ENCODE data around the gene ADARB2. TPM values are rescaled to one million over a fixed set of nuclear protein-coding genes. Genes with fewer than 3 reads are reported as not detected.
A peak's percentile ranks its signal among the peaks of the same experiment; 100 is the strongest.

The ADARB2 gene
- total and polyA plus RNA-seq, 4 donors, result 0.22 to 1.3 (median 0.55) TPM

GRCh38 chr10:1255600-1256431, 481.5 kb downstream of the ADARB2 start:
- Histone ChIP-seq H3K9me3 (ENCODE audit: control insufficient read depth in 4 of 4, insufficient read depth in 3 of 4, low read length in 3 of 4) (peaks cover 0 to 18% (median 0%) of the 10 kb centered on the region in 4 donors), H3K36me3 (ENCODE audit: control insufficient read depth in 4 of 4, insufficient read depth in 4 of 4, low read length in 4 of 4) (no peaks in the 10 kb centered on the region), H3K4me3 (no peak overlapping the region), H3K9ac (ENCODE audit: insufficient read depth in 1 of 2, low read length in 2 of 2) (no peak overlapping the region), H3K27me3 (ENCODE audit: control insufficient read depth in 3 of 3, insufficient read depth in 3 of 3, low read length in 2 of 3) (peaks cover 0 to 3% (median 0%) of the 10 kb centered on the region in 3 donors), H3K27ac (ENCODE audit: low read depth in 1 of 2, low read length in 1 of 2) (no peak overlapping the region), H3K4me1 (ENCODE audit: control insufficient read depth in 5 of 5, insufficient read depth in 5 of 5, low read length in 5 of 5) (no peaks in the 10 kb centered on the region)
- peak in 1 of 3 donors; percentile 37 for DNase-seq
- TF ChIP-seq CTCF (IDR thresholded peaks at IDR 0.05; ENCODE audit: control extremely low read depth, extremely low read depth), result no peak
- whole genome bisulfite sequencing, 2 donors, result 71 to 75% methylated on average over 10 of the region's 10 CpGs
- no peak for ATAC-seq (ENCODE audit: insufficient read depth, low FRiP score)

- ATAC-seq (ENCODE audit: insufficient read depth, low FRiP score) (no peak), DNase-seq (peak in 1 of 3 donors; percentile 31)
- Histone ChIP-seq H3K36me3 (ENCODE audit: control insufficient read depth in 4 of 4, insufficient read depth in 4 of 4, low read length in 4 of 4) (no peaks in the 10 kb centered on the region), H3K4me1 (ENCODE audit: control insufficient read depth in 5 of 5, insufficient read depth in 5 of 5, low read length in 5 of 5) (no peaks in the 10 kb centered on the region), H3K4me3 (no peak overlapping the region), H3K27ac (ENCODE audit: low read depth in 1 of 2, low read length in 1 of 2) (no peak overlapping the region), H3K9me3 (ENCODE audit: control insufficient read depth in 4 of 4, insufficient read depth in 3 of 4, low read length in 3 of 4) (peaks cover 0 to 18% (median 0%) of the 10 kb centered on the region in 4 donors), H3K9ac (ENCODE audit: insufficient read depth in 1 of 2, low read length in 2 of 2) (no peak overlapping the region), H3K27me3 (ENCODE audit: control insufficient read depth in 3 of 3, insufficient read depth in 3 of 3, low read length in 2 of 3) (peaks cover 0 to 3% (median 0%) of the 10 kb centered on the region in 3 donors)
- 65 to 66% methylated on average over 9 of the region's 9 CpGs for WGBS, 2 donors
- no peak for TF ChIP-seq CTCF (IDR thresholded peaks at IDR 0.05; ENCODE audit: control extremely low read depth, extremely low read depth)
Measured at GRCh38 chr10:1255118-1255517, 482.2 kb downstream of the ADARB2 start.

- H3K4me1 ChIP-seq (ENCODE audit: control insufficient read depth in 5 of 5, insufficient read depth in 5 of 5, low read length in 5 of 5), result no peaks in the 10 kb centered on the region
- peaks cover 0 to 18% (median 0%) of the 10 kb centered on the region in 4 donors for H3K9me3 ChIP-seq (ENCODE audit: control insufficient read depth in 4 of 4, insufficient read depth in 3 of 4, low read length in 3 of 4)
- peaks cover 0 to 3% (median 0%) of the 10 kb centered on the region in 3 donors for H3K27me3 ChIP-seq (ENCODE audit: control insufficient read depth in 3 of 3, insufficient read depth in 3 of 3, low read length in 2 of 3)
- ATAC-seq (ENCODE audit: insufficient read depth, low FRiP score) (no peak), DNase-seq (no peak)
- no peak overlapping the region for H3K27ac ChIP-seq (ENCODE audit: low read depth in 1 of 2, low read length in 1 of 2)
- no peak overlapping the region for H3K9ac ChIP-seq (ENCODE audit: insufficient read depth in 1 of 2, low read length in 2 of 2)
- TF ChIP-seq CTCF (IDR thresholded peaks at IDR 0.05; ENCODE audit: control extremely low read depth, extremely low read depth), result no peak
- no peaks in the 10 kb centered on the region for H3K36me3 ChIP-seq (ENCODE audit: control insufficient read depth in 4 of 4, insufficient read depth in 4 of 4, low read length in 4 of 4)
- 36 to 58% methylated on average over 11 of the region's 11 CpGs for WGBS, 2 donors
- no peak overlapping the region for H3K4me3 ChIP-seq
Measured at GRCh38 chr10:1253523-1254353, 483.6 kb downstream of the ADARB2 start.
